WI38 (cell line): ENCODE results near the gene TNRC6A.
"Not testable (repeated sequence)": the region's sequence is repeated elsewhere in the genome, so short reads cannot be mapped to it uniquely, and the experiment has no call there.

Experiments used
- H3K4me3 ChIP-seq: 2 replicates; pipeline ENCODE4 v1.5.1; 2011; ENCODE audit warnings: low read depth, mild to moderate bottlenecking, control low read depth, low read length
- TF ChIP-seq, protein P1 (sequence below): IDR thresholded peaks from 2 replicates; pipeline ENCODE4 v1.5.1; 2012; ENCODE audit warnings: low read depth, mild to moderate bottlenecking, control low read depth, low read length

TNRC6A gene

DNA sequence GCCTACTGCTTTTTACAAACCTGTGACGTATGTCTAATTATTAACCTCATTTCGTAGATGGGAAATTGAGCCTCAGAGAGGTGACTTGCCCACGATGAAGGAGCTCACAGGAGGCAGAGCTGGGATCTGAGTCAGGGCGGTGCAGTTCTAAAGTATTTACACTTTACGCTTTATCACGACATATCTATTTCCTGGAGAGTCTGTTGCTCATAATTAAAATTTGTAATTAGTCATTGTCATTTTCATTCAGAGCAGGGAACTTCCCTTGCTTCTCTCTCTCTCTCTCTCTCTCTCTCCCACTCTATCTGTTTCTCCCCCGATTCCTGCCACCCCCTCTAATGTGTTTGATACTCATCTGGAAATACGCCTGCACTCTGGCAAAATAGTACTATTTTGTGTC lies 122.2 kb downstream of the TNRC6A start:
- TF ChIP-seq, protein P1, sequence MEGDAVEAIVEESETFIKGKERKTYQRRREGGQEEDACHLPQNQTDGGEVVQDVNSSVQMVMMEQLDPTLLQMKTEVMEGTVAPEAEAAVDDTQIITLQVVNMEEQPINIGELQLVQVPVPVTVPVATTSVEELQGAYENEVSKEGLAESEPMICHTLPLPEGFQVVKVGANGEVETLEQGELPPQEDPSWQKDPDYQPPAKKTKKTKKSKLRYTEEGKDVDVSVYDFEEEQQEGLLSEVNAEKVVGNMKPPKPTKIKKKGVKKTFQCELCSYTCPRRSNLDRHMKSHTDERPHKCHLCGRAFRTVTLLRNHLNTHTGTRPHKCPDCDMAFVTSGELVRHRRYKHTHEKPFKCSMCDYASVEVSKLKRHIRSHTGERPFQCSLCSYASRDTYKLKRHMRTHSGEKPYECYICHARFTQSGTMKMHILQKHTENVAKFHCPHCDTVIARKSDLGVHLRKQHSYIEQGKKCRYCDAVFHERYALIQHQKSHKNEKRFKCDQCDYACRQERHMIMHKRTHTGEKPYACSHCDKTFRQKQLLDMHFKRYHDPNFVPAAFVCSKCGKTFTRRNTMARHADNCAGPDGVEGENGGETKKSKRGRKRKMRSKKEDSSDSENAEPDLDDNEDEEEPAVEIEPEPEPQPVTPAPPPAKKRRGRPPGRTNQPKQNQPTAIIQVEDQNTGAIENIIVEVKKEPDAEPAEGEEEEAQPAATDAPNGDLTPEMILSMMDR: no peak
- H3K4me3 ChIP-seq: no peak overlapping the region

DNA sequence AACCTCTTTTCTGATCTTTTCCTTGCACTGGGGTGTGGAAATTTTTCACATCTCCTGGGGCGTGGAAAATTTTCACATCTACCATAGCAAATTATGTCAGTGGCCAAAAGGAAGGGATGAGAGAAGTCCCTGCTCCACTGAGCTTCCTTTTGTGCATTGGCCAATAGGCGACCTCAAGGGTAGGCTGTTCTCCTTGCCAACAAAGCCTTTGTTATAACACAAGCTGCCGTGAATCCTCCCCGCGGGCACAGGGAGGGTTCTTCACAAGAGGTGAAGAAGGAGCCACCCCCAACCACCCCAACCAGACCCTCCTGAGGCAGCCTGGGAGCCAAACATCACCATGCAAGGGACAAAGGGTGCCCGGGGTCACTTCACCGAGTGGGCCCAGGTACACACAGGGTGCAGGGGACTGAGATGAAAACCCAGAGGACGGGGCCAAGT lies 122.8 kb downstream of the TNRC6A start:
- no peak overlapping the region for H3K4me3 ChIP-seq
- TF ChIP-seq, protein P1: no peak

DNA sequence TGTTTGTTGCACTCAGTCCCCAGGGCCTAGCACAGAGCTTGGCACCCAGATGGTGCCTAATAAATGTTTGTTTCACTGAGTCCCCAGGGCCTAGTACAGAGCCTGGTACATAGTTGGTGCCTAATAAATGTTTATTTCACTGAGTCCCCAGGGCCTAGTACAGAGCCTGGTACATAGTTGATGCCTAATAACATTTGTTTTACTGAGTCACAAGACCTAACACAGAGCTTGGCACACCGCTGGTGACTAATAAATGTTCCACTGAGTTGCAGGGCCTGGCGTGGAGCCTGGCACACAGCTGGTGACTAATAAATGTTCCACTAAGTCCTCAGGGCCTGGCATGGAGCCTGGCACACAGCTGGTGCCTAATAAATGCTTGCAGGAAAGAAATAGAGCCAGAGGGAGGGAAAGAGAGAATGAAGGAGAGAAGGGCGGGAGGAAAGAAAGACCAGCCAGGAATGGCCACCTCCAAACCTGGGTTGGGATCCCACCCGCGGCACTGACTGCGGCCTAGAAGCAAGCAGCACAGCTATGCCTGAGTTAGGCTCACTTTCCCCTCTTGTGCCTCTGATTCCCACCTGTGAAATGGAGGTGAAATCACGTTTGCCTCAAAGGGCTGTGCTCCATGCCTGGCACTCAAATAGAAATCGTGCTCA lies 123.8 kb downstream of the TNRC6A start:
- no peak overlapping the region; the same call in 1 of the 2 replicates for H3K4me3 ChIP-seq
- TF ChIP-seq, protein P1: no peak

DNA sequence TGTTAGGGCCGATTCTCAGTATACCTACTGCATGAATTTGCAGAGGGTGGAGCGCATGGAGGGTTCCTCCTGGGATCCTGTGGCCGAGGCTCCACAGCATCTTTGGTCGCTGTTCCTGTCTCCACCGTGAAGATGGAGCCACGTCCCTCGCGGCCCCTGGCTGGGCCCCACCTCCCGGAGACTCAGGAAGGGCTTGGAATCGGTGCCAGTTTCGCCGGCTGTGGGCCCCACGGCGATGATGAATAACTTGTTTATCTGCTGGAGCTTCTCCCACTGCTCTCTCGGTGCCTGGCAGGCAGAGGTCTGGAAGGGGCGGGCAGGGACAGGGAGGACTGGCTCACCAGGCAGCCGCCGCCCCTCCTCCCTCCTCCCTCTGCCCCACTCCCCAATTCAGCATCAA lies 124.4 kb downstream of the TNRC6A start:
- TF ChIP-seq, protein P1: no peak
- peak overlapping the region; percentile 4; the same call in 1 of the 2 replicates for H3K4me3 ChIP-seq

DNA sequence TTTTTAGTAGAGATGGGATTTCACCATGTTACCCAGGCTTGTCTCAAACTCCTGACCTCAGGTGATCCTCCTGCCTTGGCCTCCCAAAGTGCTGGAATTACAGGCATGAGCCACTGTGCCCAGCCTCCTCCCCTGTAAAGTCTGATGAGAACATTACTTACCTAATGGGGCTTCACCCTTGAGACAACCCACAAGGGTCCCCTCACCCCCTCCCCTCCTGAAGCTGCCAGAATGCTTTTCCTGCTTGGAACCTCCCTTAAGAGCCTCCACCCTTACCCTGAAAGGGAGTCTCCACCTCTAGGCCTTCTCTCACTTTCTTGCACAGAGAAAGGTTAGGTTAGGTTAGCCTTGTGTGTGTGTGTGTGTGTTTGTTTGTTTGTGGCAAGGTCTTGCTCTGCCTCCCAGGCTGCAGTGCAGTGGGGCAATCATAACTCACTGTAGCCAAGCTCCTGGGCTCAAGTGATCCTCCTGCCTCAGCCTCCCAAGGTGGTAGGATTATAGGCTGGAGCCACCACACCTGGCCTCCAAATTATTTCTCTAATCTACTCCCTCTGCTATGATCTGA lies 125.2 kb downstream of the TNRC6A start:
- TF ChIP-seq, protein P1: no peak
- H3K4me3 ChIP-seq: no peak overlapping the region

DNA sequence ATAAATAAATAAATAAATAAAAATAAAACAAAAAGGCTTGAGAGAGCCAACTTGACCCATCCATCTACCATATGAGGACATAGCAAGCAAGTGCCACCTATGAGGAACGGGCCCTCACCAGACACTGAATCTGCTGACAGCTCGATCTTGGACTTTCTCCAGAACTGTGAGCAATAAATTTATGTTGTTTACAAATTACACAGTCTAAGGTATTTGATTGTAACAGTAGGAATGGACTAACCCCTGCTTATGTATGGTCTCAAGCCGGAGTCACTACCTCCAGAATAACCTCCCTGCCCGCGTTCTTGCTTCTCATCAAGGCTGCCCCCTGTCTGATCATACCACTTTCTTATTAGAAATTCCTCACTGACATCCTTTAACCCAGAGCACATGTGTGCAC lies 126.2 kb downstream of the TNRC6A start:
- no peak overlapping the region for H3K4me3 ChIP-seq
- TF ChIP-seq, protein P1: no peak

DNA sequence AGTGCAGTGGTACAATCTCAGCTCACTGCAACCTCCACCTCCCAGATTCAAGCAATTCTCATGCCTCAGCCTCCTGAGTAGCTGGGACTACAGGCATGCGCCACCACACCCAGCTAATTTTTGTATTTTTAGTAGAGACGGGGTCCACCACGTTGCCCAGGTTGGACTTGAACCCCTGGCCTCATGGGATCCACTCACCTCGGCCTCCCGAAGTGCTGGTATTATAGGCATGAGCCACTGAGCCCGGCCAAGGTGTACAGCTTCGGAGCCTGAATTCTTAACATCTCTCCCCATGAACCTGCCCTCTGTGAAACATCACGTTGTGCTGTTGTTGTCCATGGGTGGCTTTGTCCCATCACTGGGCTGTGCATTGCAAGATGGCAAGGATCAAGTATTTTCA lies 127.4 kb downstream of the TNRC6A start:
- H3K4me3 ChIP-seq: not testable (repeated sequence)
